Loucy (cell line): ENCODE data around the gene BACH2.

ENCODE experiments used
- EZH2phosphoT487 ChIP-seq: fragments of 200-600 bp; IDR thresholded peaks from 2 replicates; pipeline ENCODE4 v1.6.1; 2018; ENCODE audit warnings: antibody characterized with exemption, mild to moderate bottlenecking, moderate library complexity, borderline replicate concordance
- TF ChIP-seq, protein P1 (sequence below): fragments of 200-600 bp; sonication (generic); conservative IDR thresholded peaks from 2 replicates; pipeline ENCODE4 v1.5.1; 2014; ENCODE audit warnings: mild to moderate bottlenecking, antibody characterized with exemption, low read length

GRCh38 chr6:89952686-89953085 is 344.0 kb downstream of the BACH2 start:
- TF ChIP-seq, protein P1, sequence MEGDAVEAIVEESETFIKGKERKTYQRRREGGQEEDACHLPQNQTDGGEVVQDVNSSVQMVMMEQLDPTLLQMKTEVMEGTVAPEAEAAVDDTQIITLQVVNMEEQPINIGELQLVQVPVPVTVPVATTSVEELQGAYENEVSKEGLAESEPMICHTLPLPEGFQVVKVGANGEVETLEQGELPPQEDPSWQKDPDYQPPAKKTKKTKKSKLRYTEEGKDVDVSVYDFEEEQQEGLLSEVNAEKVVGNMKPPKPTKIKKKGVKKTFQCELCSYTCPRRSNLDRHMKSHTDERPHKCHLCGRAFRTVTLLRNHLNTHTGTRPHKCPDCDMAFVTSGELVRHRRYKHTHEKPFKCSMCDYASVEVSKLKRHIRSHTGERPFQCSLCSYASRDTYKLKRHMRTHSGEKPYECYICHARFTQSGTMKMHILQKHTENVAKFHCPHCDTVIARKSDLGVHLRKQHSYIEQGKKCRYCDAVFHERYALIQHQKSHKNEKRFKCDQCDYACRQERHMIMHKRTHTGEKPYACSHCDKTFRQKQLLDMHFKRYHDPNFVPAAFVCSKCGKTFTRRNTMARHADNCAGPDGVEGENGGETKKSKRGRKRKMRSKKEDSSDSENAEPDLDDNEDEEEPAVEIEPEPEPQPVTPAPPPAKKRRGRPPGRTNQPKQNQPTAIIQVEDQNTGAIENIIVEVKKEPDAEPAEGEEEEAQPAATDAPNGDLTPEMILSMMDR, result no peak
- TF ChIP-seq EZH2phosphoT487, result peak; percentile 44; the same call in 1 of the 2 replicates
